B cell (primary cell): ENCODE results near the gene ENKUR. TPM values are rescaled to one million over a fixed set of nuclear protein-coding genes. Genes with fewer than 3 reads are reported as not detected.

Experiments
- ATAC-seq: fragments of 200-7000 bp; cut with Tn5 transposase; one replicate; pipeline ENCODE4 v1.10.0; 2021; ENCODE audit warnings: low read depth, mild to moderate bottlenecking, moderate number of reproducible peaks, moderate library complexity
- CTCF ChIA-PET: fragments of 350-600 bp; sonication (Branson Sonifier 250); formaldehyde crosslinking; loops from one replicate; lab custom pipeline; 2021; ENCODE audit warnings: antibody characterized with exemption, inconsistent platforms; lab: Charles Lee
- POLR2A ChIA-PET: fragments of 350-600 bp; sonication (Branson Sonifier 250); formaldehyde crosslinking; loops from one replicate; lab custom pipeline; 2021; ENCODE audit warnings: antibody characterized with exemption; lab: Charles Lee
- DNase-seq: peaks from one replicate; pipeline ENCODE4 v3.0.0; 2013
- H2AFZ ChIP-seq: 2 replicates; pipeline ENCODE4 v1.6.1; 2012; ENCODE audit warnings: mild to moderate bottlenecking, low read depth, low read length; ENCODE audit not compliant: insufficient read depth, poor library complexity, severe bottlenecking
- H3K27ac ChIP-seq, 2 donors: 1 replicate in 1 of 2; 2 replicates in 1 of 2; pipeline ENCODE4 v1.5.1; 2012 to 2013; ENCODE audit warnings: low read length in 2 of 2, mild to moderate bottlenecking in 2 of 2, moderate library complexity in 1 of 2
- H3K27me3 ChIP-seq, 4 experiments: fragments of 200-600 bp in 1 of 4; sonication (generic) in 1 of 4; replicated peaks in 1 of 4; 1 replicate in 2 of 4; 2 replicates in 2 of 4; pipeline versions ENCODE4 v1.6.1 to v1.7.0; 2013 to 2016; ENCODE audit warnings: low read length in 3 of 4, mild to moderate bottlenecking in 2 of 4, mixed read lengths in 1 of 4, moderate library complexity in 1 of 4; ENCODE audit not compliant: insufficient read depth in 4 of 4, control insufficient read depth in 3 of 4; ENCODE audit errors: control extremely low read depth in 1 of 4
- H3K36me3 ChIP-seq, 2 experiments: replicated peaks in 1 of 2; 1 replicate in 1 of 2; 2 replicates in 1 of 2; pipeline versions ENCODE4 v1.6.1 to v1.7.1; 2013; ENCODE audit warnings: low read length in 1 of 2; ENCODE audit not compliant: insufficient read depth in 2 of 2, control insufficient read depth in 1 of 2; ENCODE audit errors: control extremely low read depth in 1 of 2, extremely low read depth in 1 of 2
- H3K4me1 ChIP-seq, 2 donors: fragments of 200-600 bp in 1 of 2; sonication (generic) in 1 of 2; 1 replicate in 1 of 2; 2 replicates in 1 of 2; pipeline versions ENCODE4 v1.5.1 to v1.6.1; 2013 to 2017; ENCODE audit warnings: low read length in 2 of 2; ENCODE audit not compliant: control insufficient read depth in 2 of 2, insufficient read depth in 2 of 2
- H3K4me2 ChIP-seq: replicated peaks from 2 replicates; pipeline ENCODE3; 2012; ENCODE audit warnings: mild to moderate bottlenecking, low read depth, low read length; ENCODE audit not compliant: poor library complexity, severe bottlenecking
- H3K4me3 ChIP-seq, 5 experiments: fragments of 200-600 bp in 1 of 5; sonication (generic) in 1 of 5; 1 replicate in 3 of 5; 2 replicates in 2 of 5; pipeline versions ENCODE4 v1.5.1 to v1.7.0; 2011 to 2016; ENCODE audit warnings: low read length in 4 of 5, mild to moderate bottlenecking in 4 of 5, low read depth in 2 of 5, control low read depth in 1 of 5, moderate library complexity in 1 of 5; ENCODE audit not compliant: insufficient read depth in 1 of 5; ENCODE audit errors: control extremely low read depth in 1 of 5, extremely low read depth in 1 of 5
- H3K79me2 ChIP-seq: fragments of 200-600 bp; sonication (generic); one replicate; pipeline ENCODE4 v1.6.0; 2016; ENCODE audit warnings: low read length; ENCODE audit not compliant: control insufficient read depth, insufficient read depth
- H3K9ac ChIP-seq: fragments of 200-600 bp; sonication (generic); 2 replicates; pipeline ENCODE4 v1.6.1; 2017; ENCODE audit warnings: mild to moderate bottlenecking, low read length, moderate library complexity
- H3K9me3 ChIP-seq, 3 donors: one replicate each; pipeline versions ENCODE4 v1.6.1 to v1.7.1; 2013; ENCODE audit warnings: low read length in 2 of 3; ENCODE audit not compliant: control insufficient read depth in 2 of 3, insufficient read depth in 1 of 3; ENCODE audit errors: control extremely low read depth in 1 of 3
- H4K20me1 ChIP-seq: 2 replicates; pipeline ENCODE4 v1.6.0; 2012; ENCODE audit warnings: mild to moderate bottlenecking, low read length; ENCODE audit not compliant: insufficient read depth, control insufficient read depth, poor library complexity, severe bottlenecking
- H3K27ac Mint-ChIP-seq: one replicate; pipeline ENCODE4 v1.8.0; 2021; ENCODE audit warnings: mixed read lengths
- H3K27me3 Mint-ChIP-seq: one replicate; pipeline ENCODE4 v1.8.0; 2021; ENCODE audit warnings: mixed read lengths
- H3K4me1 Mint-ChIP-seq: one replicate; pipeline ENCODE4 v1.8.0; 2021; ENCODE audit warnings: mixed read lengths
- H3K4me3 Mint-ChIP-seq: one replicate; pipeline ENCODE4 v1.8.0; 2021; ENCODE audit warnings: mixed read lengths
- H3K9me3 Mint-ChIP-seq: one replicate; pipeline ENCODE4 v1.8.0; 2022; ENCODE audit warnings: mixed read lengths; ENCODE audit not compliant: insufficient read depth
- CTCF ChIP-seq: fragments of 200-600 bp; IDR thresholded peaks from one replicate; pipeline ENCODE4 v1.8.0; 2022; ENCODE audit warnings: antibody characterized with exemption, mild to moderate bottlenecking
- EZH2 ChIP-seq: IDR thresholded peaks from 2 replicates; pipeline ENCODE4 v1.6.1; 2012; ENCODE audit warnings: borderline replicate concordance, low read depth, mild to moderate bottlenecking, moderate library complexity, low read length; ENCODE audit not compliant: insufficient read depth, poor library complexity, severe bottlenecking
- WGBS: methylation state at CpG from one replicate; pipeline ENCODE4 v1.1.5; 2013; ENCODE audit warnings: missing lambda C conversion rate; ENCODE audit not compliant: insufficient coverage; 5-methylcytosine and 5-hydroxymethylcytosine counted together
- intact Hi-C: fragments of 100-400 bp; cut with micrococcal nuclease; formaldehyde crosslinking; loops from one replicate; pipeline ENCODE4 v1.10.0; 2022
- polyA plus RNA-seq: library from polyadenylated mRNA; depleted of rRNA; stranded (reverse); fragments of >200 nt; gene quantifications from 2 replicates; pipeline ENCODE4 v1.2.3, GENCODE V29; 2012
- total RNA-seq, 2 donors: library from RNA; stranded (reverse); fragments of 120-200 nt in 1 of 2; gene quantifications; 1 replicate in 1 of 2; 2 replicates in 1 of 2; pipeline versions ENCODE4 v1.2.3 to v1.2.4, GENCODE V29; 2013 to 2022

The ENKUR gene
- total and polyA plus RNA-seq, 2 donors (not counting 1 experiment from before 2014, with no cell fraction given), result not detected

GRCh38 chr10:24952707-24953645 is 63.0 kb downstream of the ENKUR start:
- Histone ChIP-seq H3K27ac (no peak overlapping the region), H3K9me3 (no peaks in the 10 kb centered on the region), H3K36me3 (no peaks in the 10 kb centered on the region), H3K27me3 (peaks cover 0 to 15% (median 5%) of the 10 kb centered on the region in 4 experiments), H4K20me1 (no peaks in the 10 kb centered on the region), H2AFZ (peak overlapping the region; percentile 88), H3K4me1 (peaks cover 7 to 9% of the 10 kb centered on the region in 2 donors), H3K4me3 (peak overlapping the region in 4 of 5 experiments; percentile 32 to 68 (median 54)), H3K79me2 (no peaks in the 10 kb centered on the region), H3K9ac (peak overlapping the region; percentile 70), H3K4me2 (peak overlapping the region; percentile 85)
- H3K27ac Mint-ChIP-seq, result peak overlapping the region; percentile 22
- intact Hi-C loops, result loop anchor here (5.0 kb wide), 2 partner anchors 41 to 66 kb away; no protein-coding TSS in a partner anchor
- H3K4me1 Mint-ChIP-seq, result peaks cover 13% of the 10 kb centered on the region
- H3K27me3 Mint-ChIP-seq, result peaks cover 25% of the 10 kb centered on the region
- ChIA-PET CTCF (interaction anchor here (0.7 to 4.1 kb wide), 6 partner anchors 9 to 309 kb away, joined by 3 to 19 read pairs (median 4); no protein-coding TSS in a partner anchor), POLR2A (interaction anchor here (1.0 kb wide), 1 partner anchor 229 kb away, joined by 3 read pairs; the partner anchor contains the start of gene ARHGAP21)
- peak; percentile 56 for DNase-seq
- peak overlapping the region; percentile 83 for H3K4me3 Mint-ChIP-seq
- 12% methylated on average over 42 of the region's 53 CpGs for WGBS
- TF ChIP-seq CTCF (peak; percentile 54), EZH2 (no peak)
- H3K9me3 Mint-ChIP-seq, result peaks cover 2% of the 10 kb centered on the region
- peak; percentile 84 for ATAC-seq
